Uterus (tissue), 2 donors: ENCODE measurements around the gene TAS2R50.

Source experiments
- POLR2A ChIP-seq, 2 donors: fragments of 450-650 bp; IDR thresholded peaks; one replicate each; pipeline ENCODE4 v1.6.1; 2016; ENCODE audit warnings: antibody characterized with exemption in 2 of 2, mild to moderate bottlenecking in 1 of 2, moderate library complexity in 1 of 2
- TF ChIP-seq, protein P1 (sequence below), 4 experiments: fragments of 200-600 bp in 2 of 4; fragments of 450-650 bp in 2 of 4; sonication (generic) in 2 of 4; IDR thresholded peaks; one replicate each; pipeline ENCODE4 v1.5.1; 2016 to 2019; ENCODE audit warnings: antibody characterized with exemption in 4 of 4, mild to moderate bottlenecking in 2 of 4, moderate library complexity in 1 of 4

GRCh38 chr12:10943167-10943566 lies 43.5 kb downstream of the TAS2R50 start:
- TF ChIP-seq, protein P1, sequence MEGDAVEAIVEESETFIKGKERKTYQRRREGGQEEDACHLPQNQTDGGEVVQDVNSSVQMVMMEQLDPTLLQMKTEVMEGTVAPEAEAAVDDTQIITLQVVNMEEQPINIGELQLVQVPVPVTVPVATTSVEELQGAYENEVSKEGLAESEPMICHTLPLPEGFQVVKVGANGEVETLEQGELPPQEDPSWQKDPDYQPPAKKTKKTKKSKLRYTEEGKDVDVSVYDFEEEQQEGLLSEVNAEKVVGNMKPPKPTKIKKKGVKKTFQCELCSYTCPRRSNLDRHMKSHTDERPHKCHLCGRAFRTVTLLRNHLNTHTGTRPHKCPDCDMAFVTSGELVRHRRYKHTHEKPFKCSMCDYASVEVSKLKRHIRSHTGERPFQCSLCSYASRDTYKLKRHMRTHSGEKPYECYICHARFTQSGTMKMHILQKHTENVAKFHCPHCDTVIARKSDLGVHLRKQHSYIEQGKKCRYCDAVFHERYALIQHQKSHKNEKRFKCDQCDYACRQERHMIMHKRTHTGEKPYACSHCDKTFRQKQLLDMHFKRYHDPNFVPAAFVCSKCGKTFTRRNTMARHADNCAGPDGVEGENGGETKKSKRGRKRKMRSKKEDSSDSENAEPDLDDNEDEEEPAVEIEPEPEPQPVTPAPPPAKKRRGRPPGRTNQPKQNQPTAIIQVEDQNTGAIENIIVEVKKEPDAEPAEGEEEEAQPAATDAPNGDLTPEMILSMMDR (IDR thresholded peaks at IDR 0.05) = no peak
- no peak for TF ChIP-seq POLR2A (IDR thresholded peaks at IDR 0.05)
